ENCODE data around the gene SLC37A4.
"Not testable (repeated sequence)": the region's sequence is repeated elsewhere in the genome, so short reads cannot be mapped to it uniquely, and the experiment has no call there.

The SLC37A4 gene

DNA sequence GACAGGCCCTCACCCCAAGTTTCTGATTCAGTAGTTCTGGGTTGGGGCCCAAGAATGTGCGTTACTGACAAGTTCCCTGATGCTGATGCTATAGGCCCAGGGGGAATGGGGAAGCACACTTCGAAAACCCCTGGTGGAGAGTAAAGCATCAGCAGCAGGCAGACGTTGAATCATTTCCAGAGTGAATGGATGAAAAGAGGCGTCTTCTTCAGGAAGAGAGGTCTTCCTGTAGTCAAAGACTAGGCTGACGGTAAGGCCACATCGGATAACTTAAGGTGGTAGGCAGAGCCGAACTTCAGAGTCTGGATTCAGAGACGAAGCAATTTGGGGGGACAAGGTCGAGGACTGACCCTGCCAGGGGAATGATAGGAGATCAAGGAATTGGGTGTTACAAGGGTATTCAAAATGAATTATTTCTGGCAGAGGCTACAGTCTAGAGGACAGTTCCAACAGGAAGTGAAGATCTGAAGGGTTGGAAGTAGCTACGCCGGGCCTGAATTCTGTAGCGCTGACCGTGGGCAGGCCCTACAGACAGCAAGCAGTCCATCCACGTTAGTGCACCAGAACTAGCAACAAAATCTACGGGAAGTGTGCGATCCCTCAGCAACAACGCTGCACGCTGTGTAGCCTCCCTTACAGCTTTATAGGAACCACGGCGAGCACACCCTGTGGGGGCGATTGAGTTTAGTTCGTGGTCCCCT, 33.6 kb downstream of the SLC37A4 start:
- peak overlapping the region; percentile 51 for H3K27ac ChIP-seq (ENCODE audit: low read depth, low read length)
- H3K36me3 ChIP-seq (ENCODE audit: low read length): no peaks in the 10 kb centered on the region
- peak overlapping the region; percentile 52 for H2AFZ ChIP-seq (ENCODE audit: low read depth, low read length, severe bottlenecking)
- H3K79me2 ChIP-seq (ENCODE audit: insufficient read depth, low read length): peaks cover 40% of the 10 kb centered on the region
- peak overlapping the region; percentile 74 for H3K4me2 ChIP-seq (ENCODE audit: low read depth, low read length, poor library complexity, severe bottlenecking)
- no peaks in the 10 kb centered on the region for H3K9me2 ChIP-seq (replicated peaks; ENCODE audit: insufficient read depth, low read length)
- no peaks in the 10 kb centered on the region for H3F3A ChIP-seq (ENCODE audit: insufficient read depth)
- H3K9me3 ChIP-seq (ENCODE audit: insufficient read depth, low read length): no peaks in the 10 kb centered on the region
- TF ChIP-seq, protein P1, sequence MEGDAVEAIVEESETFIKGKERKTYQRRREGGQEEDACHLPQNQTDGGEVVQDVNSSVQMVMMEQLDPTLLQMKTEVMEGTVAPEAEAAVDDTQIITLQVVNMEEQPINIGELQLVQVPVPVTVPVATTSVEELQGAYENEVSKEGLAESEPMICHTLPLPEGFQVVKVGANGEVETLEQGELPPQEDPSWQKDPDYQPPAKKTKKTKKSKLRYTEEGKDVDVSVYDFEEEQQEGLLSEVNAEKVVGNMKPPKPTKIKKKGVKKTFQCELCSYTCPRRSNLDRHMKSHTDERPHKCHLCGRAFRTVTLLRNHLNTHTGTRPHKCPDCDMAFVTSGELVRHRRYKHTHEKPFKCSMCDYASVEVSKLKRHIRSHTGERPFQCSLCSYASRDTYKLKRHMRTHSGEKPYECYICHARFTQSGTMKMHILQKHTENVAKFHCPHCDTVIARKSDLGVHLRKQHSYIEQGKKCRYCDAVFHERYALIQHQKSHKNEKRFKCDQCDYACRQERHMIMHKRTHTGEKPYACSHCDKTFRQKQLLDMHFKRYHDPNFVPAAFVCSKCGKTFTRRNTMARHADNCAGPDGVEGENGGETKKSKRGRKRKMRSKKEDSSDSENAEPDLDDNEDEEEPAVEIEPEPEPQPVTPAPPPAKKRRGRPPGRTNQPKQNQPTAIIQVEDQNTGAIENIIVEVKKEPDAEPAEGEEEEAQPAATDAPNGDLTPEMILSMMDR (IDR thresholded peaks at IDR 0.05; ENCODE audit: insufficient read depth, low read length, poor library complexity, severe bottlenecking): no peak
- no peak for TF ChIP-seq EZH2phosphoT487 (conservative IDR thresholded peaks at IDR 0.05; ENCODE audit: low read length)
- no peaks in the 10 kb centered on the region for H3K27me3 ChIP-seq (ENCODE audit: low read length)
- H3K4me3 ChIP-seq (ENCODE audit: insufficient read depth, low read length, poor library complexity, severe bottlenecking): peak overlapping the region; percentile 73
- H4K20me1 ChIP-seq (ENCODE audit: low read depth, low read length): no peaks in the 10 kb centered on the region
- H3K9ac ChIP-seq (ENCODE audit: low read length): peak overlapping the region; percentile 79

GRCh38 chr11:118991486-118992038, 39.1 kb downstream of the SLC37A4 start:
- H3K9ac ChIP-seq (ENCODE audit: low read length); H3K4me2 ChIP-seq (ENCODE audit: low read depth, low read length, poor library complexity, severe bottlenecking); H4K20me1 ChIP-seq (ENCODE audit: low read depth, low read length); H3K27ac ChIP-seq (ENCODE audit: low read depth, low read length); H3K36me3 ChIP-seq (ENCODE audit: low read length); H3K27me3 ChIP-seq (ENCODE audit: low read length); H3F3A ChIP-seq (ENCODE audit: insufficient read depth); H3K79me2 ChIP-seq (ENCODE audit: insufficient read depth, low read length); H2AFZ ChIP-seq (ENCODE audit: low read depth, low read length, severe bottlenecking); H3K9me3 ChIP-seq (ENCODE audit: insufficient read depth, low read length); H3K4me3 ChIP-seq (ENCODE audit: insufficient read depth, low read length, poor library complexity, severe bottlenecking); H3K9me2 ChIP-seq (replicated peaks; ENCODE audit: insufficient read depth, low read length): not testable (repeated sequence)

GRCh38 chr11:118988280-118988679, 42.4 kb downstream of the SLC37A4 start:
- no peak for TF ChIP-seq EZH2phosphoT487 (conservative IDR thresholded peaks at IDR 0.05; ENCODE audit: low read length)
- TF ChIP-seq, protein P1 (IDR thresholded peaks at IDR 0.05; ENCODE audit: insufficient read depth, low read length, poor library complexity, severe bottlenecking): no peak
- Histone ChIP-seq H3K9me3 (ENCODE audit: insufficient read depth, low read length) (no peaks in the 10 kb centered on the region), H3K9me2 (replicated peaks; ENCODE audit: insufficient read depth, low read length) (no peaks in the 10 kb centered on the region), H3K27me3 (ENCODE audit: low read length) (no peaks in the 10 kb centered on the region), H2AFZ (ENCODE audit: low read depth, low read length, severe bottlenecking) (no peak overlapping the region), H3K4me3 (ENCODE audit: insufficient read depth, low read length, poor library complexity, severe bottlenecking) (no peak overlapping the region), H3K27ac (ENCODE audit: low read depth, low read length) (no peak overlapping the region), H3K9ac (ENCODE audit: low read length) (no peak overlapping the region), H3K36me3 (ENCODE audit: low read length) (no peaks in the 10 kb centered on the region), H3K4me2 (ENCODE audit: low read depth, low read length, poor library complexity, severe bottlenecking) (no peak overlapping the region), H3F3A (ENCODE audit: insufficient read depth) (0 out of 2 replicates have a peak, but pooled peaks cover 4% of the 10 kb centered on the region), H3K79me2 (ENCODE audit: insufficient read depth, low read length) (no peaks in the 10 kb centered on the region), H4K20me1 (ENCODE audit: low read depth, low read length) (no peaks in the 10 kb centered on the region)

GRCh38 chr11:118984825-118985224, 45.9 kb downstream of the SLC37A4 start:
- Histone ChIP-seq H3K9ac (ENCODE audit: low read length) (no peak overlapping the region), H3K9me2 (replicated peaks; ENCODE audit: insufficient read depth, low read length) (no peaks in the 10 kb centered on the region), H3K27me3 (ENCODE audit: low read length) (no peaks in the 10 kb centered on the region)

DNA sequence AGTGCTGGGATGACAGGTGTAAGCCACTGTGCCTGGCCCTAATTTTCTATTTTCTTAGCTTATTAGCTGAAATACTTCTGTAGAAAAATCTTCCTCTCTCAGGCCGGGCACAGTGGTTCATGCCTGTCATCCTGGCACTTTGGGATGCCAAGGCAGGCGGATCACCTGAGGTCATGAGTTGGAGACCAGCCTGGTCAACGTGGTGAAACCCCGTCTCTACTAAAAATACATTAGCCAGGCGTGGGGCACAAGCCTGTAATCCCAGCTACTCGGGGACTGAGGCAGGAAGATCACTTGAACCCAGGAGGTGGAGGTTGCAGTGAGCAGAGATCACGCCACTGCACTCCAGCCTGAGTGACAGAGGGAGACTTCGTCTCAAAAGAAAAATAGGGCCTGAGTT, 46.3 kb downstream of the SLC37A4 start:
- H3K27ac ChIP-seq (ENCODE audit: low read depth, low read length); H3F3A ChIP-seq (ENCODE audit: insufficient read depth); H3K27me3 ChIP-seq (ENCODE audit: low read length); H3K4me2 ChIP-seq (ENCODE audit: low read depth, low read length, poor library complexity, severe bottlenecking); H3K9me2 ChIP-seq (replicated peaks; ENCODE audit: insufficient read depth, low read length); H3K36me3 ChIP-seq (ENCODE audit: low read length); H4K20me1 ChIP-seq (ENCODE audit: low read depth, low read length); H3K9me3 ChIP-seq (ENCODE audit: insufficient read depth, low read length); H2AFZ ChIP-seq (ENCODE audit: low read depth, low read length, severe bottlenecking); H3K79me2 ChIP-seq (ENCODE audit: insufficient read depth, low read length); H3K4me3 ChIP-seq (ENCODE audit: insufficient read depth, low read length, poor library complexity, severe bottlenecking); H3K9ac ChIP-seq (ENCODE audit: low read length): not testable (repeated sequence)

More at GRCh38 chr11:118984825-118985224, 45.9 kb downstream of the SLC37A4 start:
- Histone ChIP-seq H3F3A (ENCODE audit: insufficient read depth) (no peaks in the 10 kb centered on the region), H3K4me2 (ENCODE audit: low read depth, low read length, poor library complexity, severe bottlenecking) (no peak overlapping the region), H2AFZ (ENCODE audit: low read depth, low read length, severe bottlenecking) (no peak overlapping the region), H3K9me3 (ENCODE audit: insufficient read depth, low read length) (no peaks in the 10 kb centered on the region), H3K36me3 (ENCODE audit: low read length) (no peaks in the 10 kb centered on the region), H3K79me2 (ENCODE audit: insufficient read depth, low read length) (no peaks in the 10 kb centered on the region), H3K27ac (ENCODE audit: low read depth, low read length) (no peak overlapping the region), H3K4me3 (ENCODE audit: insufficient read depth, low read length, poor library complexity, severe bottlenecking) (no peak overlapping the region), H4K20me1 (ENCODE audit: low read depth, low read length) (no peaks in the 10 kb centered on the region)
- TF ChIP-seq EZH2phosphoT487 (conservative IDR thresholded peaks at IDR 0.05; ENCODE audit: low read length): no peak
- TF ChIP-seq, protein P1 (IDR thresholded peaks at IDR 0.05; ENCODE audit: insufficient read depth, low read length, poor library complexity, severe bottlenecking): no peak
